H1 (cell line): Measurements from ENCODE around the gene SMARCD1. TPM values are rescaled to one million over a fixed set of nuclear protein-coding genes. Genes with fewer than 3 reads are reported as not detected.

ENCODE experiments used
- HDAC2 ChIP-seq, 2 experiments: fragments of 300-600 bp in 1 of 2; sonication (generic) in 1 of 2; IDR thresholded peaks; 2 replicates each; pipeline ENCODE4 v1.6.1; 2011 to 2012; ENCODE audit warnings: low read depth in 2 of 2, low read length in 2 of 2, mild to moderate bottlenecking in 2 of 2, moderate library complexity in 2 of 2, borderline replicate concordance in 1 of 2, inconsistent platforms in 1 of 2
- KDM1A ChIP-seq: fragments of 200-600, 300-600 bp; sonication (generic); IDR thresholded peaks from 2 replicates; pipeline ENCODE4 v1.7.1; 2016; ENCODE audit warnings: mild to moderate bottlenecking, low read length, borderline replicate concordance
- SIX5 ChIP-seq: IDR thresholded peaks from 2 replicates; pipeline ENCODE4 v1.6.1; 2011; ENCODE audit warnings: mild to moderate bottlenecking, low read depth, low read length
- polyA plus RNA-seq, 7 experiments: library from polyadenylated mRNA; depleted of rRNA in 3 of 7; stranded (reverse) in 5 of 7; unstranded in 2 of 7; fragments of >200 nt in 5 of 7; fragments of 200-250 nt in 2 of 7; gene quantifications; 1 replicate in 5 of 7; 2 replicates in 1 of 7; 4 replicates in 1 of 7; pipeline versions ENCODE4 v1.2.1 to v1.2.3, GENCODE V29; 2011 to 2013; ENCODE audit warnings: missing spikeins in 2 of 7, mixed read lengths in 2 of 7
- total RNA-seq: library from RNA; stranded (reverse); fragmentation: NEBNext Ultra II Directional; extraction: Animal tissue kit (Norgen Biotek cat#: 25700); gene quantifications from 2 replicates; pipeline ENCODE4 v1.2.1, GENCODE V29; 2021

SMARCD1 gene
- total and polyA plus RNA-seq, 2 of the 8 experiments (the other 6 are each of a cell fraction or from before 2014, with no cell fraction given), result 128 to 130 TPM

GRCh38 chr12:50052964-50053363 is 32.2 kb upstream of the SMARCD1 start (continued):
- no peak for TF ChIP-seq SIX5
- TF ChIP-seq KDM1A, result no peak
- TF ChIP-seq HDAC2 (IDR thresholded peaks at IDR 0.05; ENCODE audit: borderline replicate concordance in 1 of 2, low read depth in 2 of 2, low read length in 2 of 2), result no peak
